PFSK-1 (cell line): ENCODE results near the gene PCDHB6.

Experiments
- FOXP2 ChIP-seq: optimal IDR thresholded peaks from 2 replicates; pipeline ENCODE3; 2011; ENCODE audit warnings: borderline replicate concordance, control low read depth, inconsistent platforms; ENCODE audit not compliant: insufficient read depth; ENCODE audit errors: extremely low read length, extremely low read depth
- POLR2AphosphoS5 ChIP-seq: IDR thresholded peaks from 2 replicates; pipeline ENCODE4 v1.6.1; 2012; ENCODE audit warnings: low read depth, mild to moderate bottlenecking, control low read depth, low read length, moderate library complexity
- SIN3A ChIP-seq: IDR thresholded peaks from 2 replicates; pipeline ENCODE4 v1.6.1; 2012; ENCODE audit warnings: mild to moderate bottlenecking, low read length, moderate library complexity, borderline replicate concordance; ENCODE audit not compliant: insufficient read depth
- TAF1 ChIP-seq: IDR thresholded peaks from 2 replicates; pipeline ENCODE4 v1.6.1; 2012; ENCODE audit warnings: low read length, control low read depth, borderline replicate concordance; ENCODE audit not compliant: insufficient read depth
- TF ChIP-seq, protein P1 (sequence below), 2 experiments: IDR thresholded peaks; 2 replicates each; pipeline versions ENCODE4 v1.6.1 to v1.8.0; 2011 to 2012; ENCODE audit warnings: low read depth in 2 of 2, low read length in 2 of 2, control low read depth in 1 of 2, inconsistent platforms in 1 of 2, mild to moderate bottlenecking in 1 of 2, moderate library complexity in 1 of 2; ENCODE audit not compliant: insufficient read depth in 1 of 2

PCDHB6 gene

DNA sequence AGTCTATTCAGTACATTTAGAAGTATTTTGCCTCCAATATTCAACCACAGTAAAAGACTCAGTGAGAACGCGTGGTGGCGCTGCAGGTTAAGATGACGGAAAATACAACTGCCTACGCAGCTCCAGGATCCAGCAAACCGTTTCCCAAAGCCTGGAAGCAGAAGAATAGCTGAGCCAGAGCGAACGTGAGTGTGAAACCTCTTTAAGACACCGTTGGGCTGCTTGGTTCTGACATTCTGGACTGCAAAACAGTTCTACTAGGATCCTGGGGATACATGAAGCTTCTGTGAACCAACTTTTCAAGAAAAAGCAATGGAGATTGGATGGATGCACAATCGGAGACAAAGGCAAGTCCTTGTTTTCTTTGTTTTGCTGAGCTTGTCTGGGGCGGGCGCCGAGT is 32.4 kb downstream of the PCDHB6 start, which contains the start of gene PCDHB16:
TSS of gene PCDHB16 (plus strand) at position 140 of the 400 bp plus-strand sequence. CDS start at position 313, 173 bp downstream.
- TF ChIP-seq FOXP2 (no peak), SIN3A (no peak), TAF1 (no peak)

DNA sequence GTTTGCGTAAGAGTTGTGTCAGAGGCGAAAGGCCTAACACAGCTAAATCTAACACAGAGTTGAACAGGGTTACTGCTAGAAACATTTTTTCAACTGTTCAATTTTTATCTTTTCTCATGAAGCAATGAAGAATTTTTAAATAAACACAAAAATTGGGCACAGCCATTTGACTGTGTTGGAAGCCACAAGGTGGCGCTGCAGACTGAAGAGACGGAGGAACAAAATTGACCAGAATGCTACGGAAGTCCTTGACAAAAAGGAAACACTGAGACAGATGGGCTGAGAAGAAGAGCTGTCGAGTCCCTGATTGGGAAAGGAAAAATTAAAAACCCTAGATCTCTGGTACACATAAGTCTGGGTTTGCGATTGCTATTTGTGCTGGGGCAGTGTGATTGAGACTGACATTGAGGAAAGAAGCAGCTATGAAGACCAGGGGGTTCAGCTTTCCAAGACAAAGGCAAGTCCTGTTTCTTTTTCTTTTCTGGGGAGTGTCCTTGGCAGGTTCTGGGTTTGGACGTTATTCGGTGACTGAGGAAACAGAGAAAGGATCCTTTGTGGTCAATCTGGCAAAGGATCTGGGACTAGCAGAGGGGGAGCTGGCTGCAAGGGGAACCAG is 37.1 kb downstream of the PCDHB6 start, which contains the start of gene PCDHB9:
TSS of gene PCDHB9 (plus strand) at position 265 of the 616 bp plus-strand sequence. CDS start at position 423, 158 bp downstream.
- TF ChIP-seq, protein P1, sequence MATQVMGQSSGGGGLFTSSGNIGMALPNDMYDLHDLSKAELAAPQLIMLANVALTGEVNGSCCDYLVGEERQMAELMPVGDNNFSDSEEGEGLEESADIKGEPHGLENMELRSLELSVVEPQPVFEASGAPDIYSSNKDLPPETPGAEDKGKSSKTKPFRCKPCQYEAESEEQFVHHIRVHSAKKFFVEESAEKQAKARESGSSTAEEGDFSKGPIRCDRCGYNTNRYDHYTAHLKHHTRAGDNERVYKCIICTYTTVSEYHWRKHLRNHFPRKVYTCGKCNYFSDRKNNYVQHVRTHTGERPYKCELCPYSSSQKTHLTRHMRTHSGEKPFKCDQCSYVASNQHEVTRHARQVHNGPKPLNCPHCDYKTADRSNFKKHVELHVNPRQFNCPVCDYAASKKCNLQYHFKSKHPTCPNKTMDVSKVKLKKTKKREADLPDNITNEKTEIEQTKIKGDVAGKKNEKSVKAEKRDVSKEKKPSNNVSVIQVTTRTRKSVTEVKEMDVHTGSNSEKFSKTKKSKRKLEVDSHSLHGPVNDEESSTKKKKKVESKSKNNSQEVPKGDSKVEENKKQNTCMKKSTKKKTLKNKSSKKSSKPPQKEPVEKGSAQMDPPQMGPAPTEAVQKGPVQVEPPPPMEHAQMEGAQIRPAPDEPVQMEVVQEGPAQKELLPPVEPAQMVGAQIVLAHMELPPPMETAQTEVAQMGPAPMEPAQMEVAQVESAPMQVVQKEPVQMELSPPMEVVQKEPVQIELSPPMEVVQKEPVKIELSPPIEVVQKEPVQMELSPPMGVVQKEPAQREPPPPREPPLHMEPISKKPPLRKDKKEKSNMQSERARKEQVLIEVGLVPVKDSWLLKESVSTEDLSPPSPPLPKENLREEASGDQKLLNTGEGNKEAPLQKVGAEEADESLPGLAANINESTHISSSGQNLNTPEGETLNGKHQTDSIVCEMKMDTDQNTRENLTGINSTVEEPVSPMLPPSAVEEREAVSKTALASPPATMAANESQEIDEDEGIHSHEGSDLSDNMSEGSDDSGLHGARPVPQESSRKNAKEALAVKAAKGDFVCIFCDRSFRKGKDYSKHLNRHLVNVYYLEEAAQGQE (IDR thresholded peaks at IDR 0.05; ENCODE audit: insufficient read depth in 1 of 2, low read depth in 2 of 2, low read length in 2 of 2), result no peak
- TF ChIP-seq FOXP2 (no peak), POLR2AphosphoS5 (no peak), TAF1 (no peak), SIN3A (no peak)

DNA sequence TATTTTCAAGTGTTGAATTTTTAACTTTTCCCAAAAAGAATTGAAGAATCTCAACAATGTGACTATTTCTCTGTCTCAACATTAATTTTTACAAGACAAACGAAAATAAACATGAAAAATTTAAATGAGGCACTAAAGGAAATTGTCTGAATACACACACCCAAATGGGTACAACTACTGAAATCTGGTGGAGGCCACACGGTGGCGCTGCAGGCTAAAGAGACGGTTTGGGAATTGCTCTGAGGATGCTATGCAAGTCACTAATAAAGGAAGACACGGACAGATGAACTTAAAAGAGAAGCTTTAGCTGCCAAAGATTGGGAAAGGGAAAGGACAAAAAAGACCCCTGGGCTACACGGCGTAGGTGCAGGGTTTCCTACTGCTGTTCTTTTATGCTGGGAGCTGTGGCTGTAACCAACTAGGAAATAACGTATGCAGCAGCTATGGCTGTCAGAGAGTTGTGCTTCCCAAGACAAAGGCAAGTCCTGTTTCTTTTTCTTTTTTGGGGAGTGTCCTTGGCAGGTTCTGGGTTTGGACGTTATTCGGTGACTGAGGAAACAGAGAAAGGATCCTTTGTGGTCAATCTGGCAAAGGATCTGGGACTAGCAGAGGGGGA is 42.4 kb downstream of the PCDHB6 start, which contains the start of gene PCDHB10:
TSS of gene PCDHB10 (plus strand) at position 244 of the 616 bp plus-strand sequence. CDS start at position 444, 200 bp downstream.
- no peak for TF ChIP-seq POLR2AphosphoS5
- TF ChIP-seq, protein P1 (IDR thresholded peaks at IDR 0.05; ENCODE audit: insufficient read depth in 1 of 2, low read depth in 2 of 2, low read length in 2 of 2), result no peak
- TF ChIP-seq TAF1, result no peak
- no peak for TF ChIP-seq FOXP2
- TF ChIP-seq SIN3A, result no peak

DNA sequence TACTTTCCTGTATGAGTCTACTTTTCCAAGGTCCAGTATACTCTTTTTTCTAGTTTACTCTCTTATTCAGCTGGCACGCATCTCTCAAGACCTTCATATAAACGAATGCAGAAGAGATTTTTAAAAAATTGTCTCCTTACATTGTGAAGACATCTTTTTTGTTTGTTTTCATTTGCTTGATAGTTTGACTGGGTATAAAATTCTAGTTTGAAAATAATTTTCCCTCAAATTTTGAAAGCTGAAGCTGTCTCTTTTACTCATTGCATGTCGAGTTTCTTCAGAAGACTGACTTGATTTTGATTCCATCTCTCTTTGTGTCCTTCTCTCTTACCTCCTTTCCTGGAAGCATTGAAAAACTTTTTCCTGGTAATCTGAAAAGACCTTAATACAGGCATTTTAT is 46.5 kb downstream of the PCDHB6 start:
- TF ChIP-seq FOXP2 (no peak), SIN3A (no peak), POLR2AphosphoS5 (no peak), TAF1 (no peak)
- TF ChIP-seq, protein P1 (IDR thresholded peaks at IDR 0.05; ENCODE audit: insufficient read depth in 1 of 2, low read depth in 2 of 2, low read length in 2 of 2), result no peak

DNA sequence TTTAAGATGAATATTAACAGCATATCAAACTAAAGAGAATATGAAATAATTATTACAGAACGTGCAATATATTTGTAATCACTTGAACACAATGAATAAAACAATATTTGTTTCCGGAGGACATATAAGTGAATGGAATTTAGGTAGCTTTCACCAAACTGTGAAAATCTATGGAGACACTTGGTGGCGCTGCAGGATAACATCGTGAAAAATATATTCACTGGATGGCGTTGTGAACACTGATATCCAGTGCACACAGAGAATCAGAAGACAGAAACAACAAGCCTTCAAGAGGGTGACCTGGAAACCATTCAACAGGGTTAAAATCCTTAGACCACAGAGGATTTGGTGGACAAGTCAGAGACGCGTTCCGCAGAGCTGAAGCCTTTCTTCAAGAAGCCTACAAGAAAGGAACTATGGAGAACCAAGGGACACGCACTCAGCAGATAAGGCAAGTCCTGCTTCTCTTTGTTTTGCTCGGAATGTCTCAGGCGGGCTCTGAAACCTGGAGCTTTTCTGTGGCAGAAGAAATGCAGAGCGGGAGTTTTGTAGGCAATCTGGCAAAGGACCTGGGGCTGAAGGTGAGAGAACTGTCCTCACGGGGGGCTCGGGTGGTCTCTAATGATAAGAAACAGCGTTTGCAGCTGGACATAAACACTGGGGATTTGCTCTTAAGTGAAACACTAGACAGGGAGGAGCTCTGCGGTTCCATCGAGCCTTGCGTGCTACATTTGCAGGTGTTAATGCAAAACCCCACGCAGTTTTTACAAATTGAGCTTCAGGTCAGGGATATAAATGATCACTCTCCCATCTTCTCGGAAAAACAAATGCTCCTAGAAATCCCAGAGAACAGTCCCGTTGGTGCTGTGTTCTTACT is 49.7 kb downstream of the PCDHB6 start, which contains the start of gene PCDHB11:
TSS of gene PCDHB11 (plus strand) at position 269 of the 877 bp plus-strand sequence. CDS start at position 417, 148 bp downstream.
- no peak for TF ChIP-seq POLR2AphosphoS5
- TF ChIP-seq TAF1, result no peak
- TF ChIP-seq SIN3A, result no peak
- TF ChIP-seq FOXP2, result no peak
- TF ChIP-seq, protein P1 (IDR thresholded peaks at IDR 0.05; ENCODE audit: insufficient read depth in 1 of 2, low read depth in 2 of 2, low read length in 2 of 2), result no peak
